Fibroblast of pulmonary artery (primary cell): ENCODE measurements around the gene DCLK1.

Experiments
- DNase-seq: peaks from one replicate; pipeline ENCODE4 v3.0.0-alpha.2; 2010; ENCODE audit warnings: low read depth
- H3K4me3 ChIP-seq: replicated peaks from 2 replicates; pipeline ENCODE4 v1.5.1; 2011; ENCODE audit warnings: low read depth, mild to moderate bottlenecking, control low read depth, low read length, moderate library complexity
- TF ChIP-seq, protein P1 (sequence below): IDR thresholded peaks from 2 replicates; pipeline ENCODE4 v1.5.1; 2011; ENCODE audit warnings: mild to moderate bottlenecking, control low read depth, low read length, inconsistent platforms; ENCODE audit errors: missing control alignments

DCLK1 gene

DNA sequence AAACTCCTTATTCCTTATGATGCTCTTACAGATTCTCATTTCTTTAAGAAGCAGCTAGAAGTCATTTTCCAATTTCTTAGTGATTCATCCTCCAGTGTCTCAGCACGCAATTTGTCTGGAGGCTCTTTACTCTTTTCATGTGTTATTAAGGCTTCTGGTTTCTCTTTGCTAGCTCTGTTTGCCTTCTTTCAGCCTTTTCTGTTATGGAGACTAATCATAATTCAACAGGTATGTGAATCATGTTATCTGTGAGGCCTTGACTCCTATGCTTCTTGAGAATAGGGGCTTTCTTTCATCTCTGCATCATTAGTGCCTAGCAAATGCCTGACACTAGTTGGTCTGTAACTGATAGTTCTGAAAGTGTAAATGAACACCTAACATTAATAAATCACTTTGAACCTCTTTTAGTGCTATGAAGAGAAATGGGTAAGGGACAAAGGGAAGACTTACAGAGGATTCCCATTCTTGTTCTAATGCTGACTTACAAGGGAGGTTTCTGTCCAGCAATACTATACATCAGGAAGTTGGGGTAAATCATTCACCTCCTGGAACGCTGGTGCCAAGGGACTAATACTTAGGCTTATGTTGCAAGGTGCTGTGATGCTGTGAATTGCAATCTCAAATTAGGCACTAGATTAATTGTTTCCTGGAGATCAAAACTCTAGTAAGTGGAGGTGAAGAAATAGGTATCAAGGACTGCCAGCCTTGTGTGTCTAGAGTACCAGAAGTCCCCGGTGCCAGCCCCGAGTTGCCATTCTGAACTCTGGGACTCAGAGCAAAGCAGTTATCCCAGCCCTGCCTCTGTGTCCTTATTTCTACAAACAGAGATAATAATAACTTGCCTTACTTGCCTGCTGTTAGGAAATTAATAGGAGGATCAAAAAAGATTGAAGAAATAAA, 265.6 kb downstream of the DCLK1 start:
- TF ChIP-seq, protein P1, sequence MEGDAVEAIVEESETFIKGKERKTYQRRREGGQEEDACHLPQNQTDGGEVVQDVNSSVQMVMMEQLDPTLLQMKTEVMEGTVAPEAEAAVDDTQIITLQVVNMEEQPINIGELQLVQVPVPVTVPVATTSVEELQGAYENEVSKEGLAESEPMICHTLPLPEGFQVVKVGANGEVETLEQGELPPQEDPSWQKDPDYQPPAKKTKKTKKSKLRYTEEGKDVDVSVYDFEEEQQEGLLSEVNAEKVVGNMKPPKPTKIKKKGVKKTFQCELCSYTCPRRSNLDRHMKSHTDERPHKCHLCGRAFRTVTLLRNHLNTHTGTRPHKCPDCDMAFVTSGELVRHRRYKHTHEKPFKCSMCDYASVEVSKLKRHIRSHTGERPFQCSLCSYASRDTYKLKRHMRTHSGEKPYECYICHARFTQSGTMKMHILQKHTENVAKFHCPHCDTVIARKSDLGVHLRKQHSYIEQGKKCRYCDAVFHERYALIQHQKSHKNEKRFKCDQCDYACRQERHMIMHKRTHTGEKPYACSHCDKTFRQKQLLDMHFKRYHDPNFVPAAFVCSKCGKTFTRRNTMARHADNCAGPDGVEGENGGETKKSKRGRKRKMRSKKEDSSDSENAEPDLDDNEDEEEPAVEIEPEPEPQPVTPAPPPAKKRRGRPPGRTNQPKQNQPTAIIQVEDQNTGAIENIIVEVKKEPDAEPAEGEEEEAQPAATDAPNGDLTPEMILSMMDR, result no peak
- no peak for DNase-seq
- H3K4me3 ChIP-seq, result no peak overlapping the region

GRCh38 chr13:35860661-35861060, 270.5 kb downstream of the DCLK1 start:
- TF ChIP-seq, protein P1, result no peak
- peak; percentile 16 for DNase-seq
- no peak overlapping the region for H3K4me3 ChIP-seq

GRCh38 chr13:35859981-35860380, 271.2 kb downstream of the DCLK1 start:
- H3K4me3 ChIP-seq, result no peak overlapping the region
- no peak for DNase-seq
- TF ChIP-seq, protein P1, result no peak

DNA sequence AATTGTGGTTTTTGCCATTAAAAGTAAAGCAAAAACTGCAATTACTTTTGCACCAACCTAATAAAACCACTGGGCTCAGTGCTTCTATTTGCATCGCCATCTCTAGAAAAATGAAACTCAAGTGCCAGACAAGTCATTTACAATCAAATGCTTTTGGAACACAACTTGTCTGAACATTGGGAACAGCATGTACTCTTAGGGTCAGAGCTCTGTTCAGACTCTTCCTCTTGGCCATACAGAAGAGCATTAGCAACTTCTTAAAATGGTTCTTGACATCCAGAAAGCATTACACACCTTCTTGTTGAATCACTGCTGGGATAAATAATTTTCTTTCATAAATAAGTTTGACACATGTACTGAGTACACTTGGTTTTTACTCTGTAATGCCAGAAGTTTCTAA, 272.5 kb downstream of the DCLK1 start:
- TF ChIP-seq, protein P1, result no peak
- no peak overlapping the region for H3K4me3 ChIP-seq
- peak; percentile 33 for DNase-seq

DNA sequence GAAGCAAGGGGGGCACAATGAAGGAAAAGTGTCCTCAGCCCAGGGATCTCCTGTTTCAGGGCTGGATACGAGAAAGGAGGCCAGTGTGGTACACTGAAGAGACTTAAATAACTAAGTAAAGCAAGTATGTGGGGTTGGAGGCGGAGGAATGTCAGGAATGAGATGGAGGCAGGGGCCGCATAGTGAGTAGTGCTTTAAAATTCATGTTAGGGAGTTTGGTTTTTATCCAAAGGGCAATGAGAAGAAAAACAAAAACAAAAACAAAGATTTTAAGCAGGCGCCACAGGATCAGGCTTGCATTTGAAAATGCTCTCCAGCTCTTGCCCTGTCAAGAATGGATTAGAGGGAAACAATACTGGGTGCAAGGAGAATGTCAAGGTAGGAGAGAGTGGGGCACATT, 273.4 kb downstream of the DCLK1 start:
- TF ChIP-seq, protein P1, result no peak
- no peak overlapping the region for H3K4me3 ChIP-seq
- peak; percentile 51 for DNase-seq

DNA sequence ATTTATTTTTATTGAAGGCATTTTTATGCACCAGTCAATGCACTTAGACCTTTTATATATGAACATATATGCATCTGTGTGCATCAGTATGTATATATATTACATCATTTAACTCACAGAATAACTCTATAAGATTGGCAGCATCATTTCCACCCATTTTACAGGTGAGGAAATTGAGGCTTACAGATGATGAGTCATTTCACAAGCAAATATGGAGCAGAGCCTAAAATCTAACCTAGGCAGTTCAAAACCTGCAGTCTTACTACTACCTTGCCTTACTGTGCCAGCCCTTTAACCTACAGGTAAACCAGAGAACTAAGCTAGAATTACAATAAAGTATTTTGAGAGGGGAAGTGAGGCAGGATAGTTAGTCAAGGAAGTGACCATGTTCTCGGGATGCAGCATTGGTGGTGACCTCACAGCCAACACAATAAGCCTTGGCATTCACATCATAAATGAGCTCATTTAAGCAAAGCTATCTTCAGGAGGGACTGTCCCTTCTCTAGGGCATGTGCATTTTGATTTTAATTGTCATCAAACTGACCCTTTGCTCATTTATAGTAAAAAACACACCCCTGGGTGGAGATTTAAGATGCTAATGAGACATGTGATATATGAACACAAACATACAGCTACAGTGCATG, 274.3 kb downstream of the DCLK1 start:
- DNase-seq, result no peak
- TF ChIP-seq, protein P1, result no peak
- no peak overlapping the region for H3K4me3 ChIP-seq
